Ishikawa (cell line): Measurements from ENCODE around the gene UBQLNL.

Experiments
- CEBPB ChIP-seq: IDR thresholded peaks from 2 replicates; pipeline ENCODE4 v1.6.1; 2012
- CREB1 ChIP-seq: IDR thresholded peaks from 2 replicates; pipeline ENCODE4 v1.6.1; 2012; ENCODE audit warnings: low read depth
- EGR1 ChIP-seq: IDR thresholded peaks from 2 replicates; pipeline ENCODE4 v1.6.1; 2012
- EP300 ChIP-seq: IDR thresholded peaks from 2 replicates; pipeline ENCODE4 v1.6.1; 2012; ENCODE audit warnings: borderline replicate concordance
- FOXM1 ChIP-seq: IDR thresholded peaks from 2 replicates; pipeline ENCODE4 v1.6.1; 2012; ENCODE audit warnings: low read depth, borderline replicate concordance
- MAX ChIP-seq: IDR thresholded peaks from 2 replicates; pipeline ENCODE4 v1.6.1; 2012
- NFIC ChIP-seq: IDR thresholded peaks from 2 replicates; pipeline ENCODE4 v1.6.1; 2012
- RAD21 ChIP-seq: IDR thresholded peaks from 2 replicates; pipeline ENCODE4 v1.6.1; 2012; ENCODE audit warnings: low read depth
- REST ChIP-seq: IDR thresholded peaks from 2 replicates; pipeline ENCODE4 v1.6.1; 2012; ENCODE audit warnings: low read depth, mild to moderate bottlenecking
- TAF1 ChIP-seq: IDR thresholded peaks from 2 replicates; pipeline ENCODE4 v1.6.1; 2012; ENCODE audit warnings: low read depth, mild to moderate bottlenecking
- TCF12 ChIP-seq: IDR thresholded peaks from 2 replicates; pipeline ENCODE4 v1.6.1; 2012; ENCODE audit warnings: low read depth
- TEAD4 ChIP-seq: IDR thresholded peaks from 2 replicates; pipeline ENCODE4 v1.6.1; 2012
- USF1 ChIP-seq: IDR thresholded peaks from 2 replicates; pipeline ENCODE4 v1.6.1; 2012
- YY1 ChIP-seq: IDR thresholded peaks from 2 replicates; pipeline ENCODE4 v1.6.1; 2012; ENCODE audit warnings: low read depth
- ZBTB7A ChIP-seq: IDR thresholded peaks from 2 replicates; pipeline ENCODE4 v1.6.1; 2012; ENCODE audit warnings: low read depth

UBQLNL gene

GRCh38 chr11:5516599-5516998, at the start of gene UBQLNL:
Gene UBQLNL (minus strand): TSS chr11:5516699. CDS start chr11:5516441, 258 bp downstream.
- TF ChIP-seq NFIC (no peak), TAF1 (no peak), EP300 (no peak), REST (no peak), TCF12 (no peak), ZBTB7A (no peak), YY1 (no peak), FOXM1 (no peak), TEAD4 (no peak), EGR1 (no peak)

DNA sequence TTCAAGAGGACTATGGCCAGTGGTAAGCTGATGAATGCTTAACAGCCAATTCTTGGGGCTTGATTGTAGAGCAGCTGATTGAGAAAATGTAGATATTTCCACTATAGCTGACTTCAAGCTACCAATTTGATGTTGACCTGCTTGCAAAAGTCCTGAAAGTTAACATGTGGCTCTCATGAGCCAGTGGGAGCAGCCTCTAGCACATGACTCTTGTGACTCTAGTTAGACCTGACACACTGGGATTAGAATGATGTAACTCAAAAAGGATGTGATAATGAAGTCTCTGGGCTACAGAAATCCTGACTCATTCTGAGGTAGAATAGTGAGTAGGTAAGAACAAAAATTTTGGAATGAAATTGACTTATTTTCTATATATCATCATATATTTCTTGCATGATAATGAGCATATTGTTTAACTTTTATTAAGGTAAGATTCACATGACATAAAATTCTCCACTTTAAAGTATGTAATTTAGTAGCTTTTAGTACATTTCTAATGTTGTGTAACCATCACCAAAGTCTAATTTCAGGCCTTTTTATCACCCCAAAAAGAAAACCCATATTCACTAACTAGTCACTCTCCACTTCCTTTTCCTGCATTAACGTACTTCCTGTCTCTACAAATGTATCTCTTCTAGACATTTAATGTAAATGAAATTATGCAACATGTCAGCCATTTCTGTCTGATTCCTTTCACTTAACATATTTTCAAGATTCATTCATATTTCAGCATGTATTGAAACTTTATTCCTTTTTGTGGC, 47.9 kb upstream of the UBQLNL start:
- TF ChIP-seq NFIC: no peak

GRCh38 chr11:5557751-5558150, 41.3 kb upstream of the UBQLNL start:
- TF ChIP-seq USF1 (no peak), EP300 (no peak), TAF1 (no peak), YY1 (no peak), TCF12 (no peak), REST (no peak), CEBPB (no peak), NFIC (no peak), TEAD4 (no peak), EGR1 (no peak), CREB1 (no peak), ZBTB7A (no peak)

DNA sequence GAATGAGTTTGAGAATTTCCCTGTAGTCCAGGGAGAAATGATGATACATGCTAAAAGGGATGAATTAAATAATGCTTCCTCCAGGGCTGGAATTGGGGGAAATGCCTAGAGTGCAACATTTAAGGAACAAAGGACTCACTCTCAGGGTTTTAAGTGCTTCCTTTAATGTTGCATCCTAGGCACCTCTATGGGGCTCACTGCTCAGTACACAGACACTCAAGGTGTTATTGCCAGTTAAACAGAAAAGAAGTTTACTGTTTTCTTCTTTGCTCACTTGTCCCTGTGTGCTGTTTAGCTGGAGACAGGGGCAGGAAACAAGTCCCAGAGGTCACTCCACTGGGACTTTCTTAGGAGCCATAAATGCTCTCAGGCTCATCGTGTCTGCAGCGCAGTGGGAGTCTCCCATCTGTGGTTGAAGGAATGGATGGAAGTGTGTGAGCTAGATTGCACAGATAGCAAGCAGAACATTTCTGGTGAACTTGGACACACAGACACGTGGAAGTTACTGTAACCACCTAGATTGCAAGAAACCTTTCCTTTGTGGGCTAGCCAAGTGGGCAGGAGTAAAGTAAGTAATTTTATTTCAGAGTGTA, 40.2 kb upstream of the UBQLNL start:
- TF ChIP-seq EGR1: no peak

DNA sequence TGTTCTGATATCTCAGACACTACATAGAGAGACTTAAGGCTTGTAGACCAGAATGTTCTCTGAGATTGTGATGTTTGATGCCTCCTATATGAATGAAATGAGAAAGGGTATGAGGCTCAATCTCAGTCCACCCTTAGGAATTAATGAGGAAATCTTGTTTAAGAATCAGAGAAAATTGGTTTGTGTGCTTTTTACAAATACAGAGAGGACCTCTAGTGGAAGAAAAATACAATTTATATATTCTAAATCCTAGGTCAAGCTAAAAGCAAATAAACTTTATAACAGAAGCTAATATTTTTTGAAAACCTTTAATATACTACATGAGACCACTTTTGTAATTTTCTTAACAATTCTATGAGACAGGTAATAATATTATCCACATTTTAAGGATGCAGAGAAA, 36.8 kb upstream of the UBQLNL start:
- TF ChIP-seq CEBPB: no peak
- TF ChIP-seq ZBTB7A: no peak
- TF ChIP-seq MAX: no peak
- no peak for TF ChIP-seq FOXM1
- no peak for TF ChIP-seq USF1
- TF ChIP-seq NFIC: no peak
- no peak for TF ChIP-seq YY1
- TF ChIP-seq CREB1: no peak
- TF ChIP-seq TEAD4: no peak
- TF ChIP-seq RAD21: no peak
- TF ChIP-seq EGR1: no peak
- no peak for TF ChIP-seq REST
- TF ChIP-seq EP300: no peak
- TF ChIP-seq TAF1: no peak
- TF ChIP-seq TCF12: no peak
